ENCODE data around the gene MYOZ2. TPM values are rescaled to one million over a fixed set of nuclear protein-coding genes. Genes with fewer than 3 reads are reported as not detected.

MYOZ2 gene
- total RNA-seq, 2 donors from 2014 or later, result not detected

DNA sequence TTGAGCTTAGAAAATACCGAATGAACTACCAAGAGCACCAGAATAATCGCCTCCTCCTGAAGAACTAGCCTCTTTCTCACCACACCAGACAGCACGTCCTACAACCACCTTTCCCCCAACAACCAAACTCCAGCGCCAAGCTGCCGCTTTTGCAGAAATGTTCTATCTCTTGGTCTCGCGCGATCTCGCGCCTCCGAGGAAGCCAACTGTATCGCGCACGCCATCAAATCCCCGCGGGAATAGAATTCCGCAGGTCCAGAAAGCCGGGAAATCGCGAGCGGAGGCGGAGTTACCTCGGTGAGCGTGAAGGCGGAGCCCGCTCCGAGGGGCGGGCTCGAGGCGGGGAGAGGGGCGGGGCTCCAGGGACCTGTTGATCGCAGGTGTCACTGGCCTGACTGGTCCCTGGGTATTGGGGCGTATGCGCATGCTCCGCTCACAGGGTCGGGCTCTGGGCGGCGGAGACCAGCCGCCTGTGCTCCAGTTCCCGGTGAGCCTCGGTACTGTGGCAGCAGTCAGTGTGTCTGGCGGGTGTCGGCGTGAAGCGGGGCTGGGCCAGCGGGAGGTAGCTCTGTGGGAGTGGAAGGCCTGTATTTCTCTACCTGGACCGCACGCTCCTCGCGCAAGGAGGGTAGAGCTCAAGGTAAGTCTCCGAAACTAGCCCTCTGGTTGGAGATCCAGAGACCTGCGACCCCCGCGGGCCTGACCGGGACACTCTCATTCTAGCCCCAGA lies 76.8 kb downstream of the MYOZ2 start, which contains the start of gene USP53:
Gene USP53 (plus strand): TSS at position 480 of the 730 bp plus-strand sequence. CDS start 27,047 bp downstream, outside the sequence.
- peak within 1 kb of the TSS; percentile 82 for H3K27ac ChIP-seq (ENCODE audit: low read depth, low read length)
- TF ChIP-seq, protein P1, sequence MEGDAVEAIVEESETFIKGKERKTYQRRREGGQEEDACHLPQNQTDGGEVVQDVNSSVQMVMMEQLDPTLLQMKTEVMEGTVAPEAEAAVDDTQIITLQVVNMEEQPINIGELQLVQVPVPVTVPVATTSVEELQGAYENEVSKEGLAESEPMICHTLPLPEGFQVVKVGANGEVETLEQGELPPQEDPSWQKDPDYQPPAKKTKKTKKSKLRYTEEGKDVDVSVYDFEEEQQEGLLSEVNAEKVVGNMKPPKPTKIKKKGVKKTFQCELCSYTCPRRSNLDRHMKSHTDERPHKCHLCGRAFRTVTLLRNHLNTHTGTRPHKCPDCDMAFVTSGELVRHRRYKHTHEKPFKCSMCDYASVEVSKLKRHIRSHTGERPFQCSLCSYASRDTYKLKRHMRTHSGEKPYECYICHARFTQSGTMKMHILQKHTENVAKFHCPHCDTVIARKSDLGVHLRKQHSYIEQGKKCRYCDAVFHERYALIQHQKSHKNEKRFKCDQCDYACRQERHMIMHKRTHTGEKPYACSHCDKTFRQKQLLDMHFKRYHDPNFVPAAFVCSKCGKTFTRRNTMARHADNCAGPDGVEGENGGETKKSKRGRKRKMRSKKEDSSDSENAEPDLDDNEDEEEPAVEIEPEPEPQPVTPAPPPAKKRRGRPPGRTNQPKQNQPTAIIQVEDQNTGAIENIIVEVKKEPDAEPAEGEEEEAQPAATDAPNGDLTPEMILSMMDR (conservative IDR thresholded peaks at IDR 0.05), result no peak
- WGBS, 2 experiments (ENCODE audit: insufficient coverage in 1 of 2, insufficient read length in 1 of 2), result 0% methylated on average over 15 to 55 of the region's 55 CpGs
- peaks cover 41% of the 10 kb centered on the region for H3K4me1 Mint-ChIP-seq
- no peaks in the 10 kb centered on the region for H3K9me3 ChIP-seq (ENCODE audit: control insufficient read depth, low read length)
- H3K4me3 Mint-ChIP-seq, result peak within 1 kb of the TSS; percentile 91
- H3K4me1 ChIP-seq (ENCODE audit: control insufficient read depth, insufficient read depth, low read length), result peaks cover 6% of the 10 kb centered on the region
- H3K27me3 Mint-ChIP-seq (ENCODE audit: insufficient read depth), result no peaks in the 10 kb centered on the region
- peak within 1 kb of the TSS; percentile 98 for H3K9ac ChIP-seq (ENCODE audit: extremely low read depth, low read length, poor library complexity, severe bottlenecking)
- peaks cover 11% of the 10 kb centered on the region for H3K36me3 Mint-ChIP-seq (ENCODE audit: low read depth)
- peak within 1 kb of the TSS; percentile 100 for H3K27ac Mint-ChIP-seq
- peak within 1 kb of the TSS; percentile 90 for H3K4me3 ChIP-seq (ENCODE audit: low read length)
- no peaks in the 10 kb centered on the region for H3K27me3 ChIP-seq (ENCODE audit: control insufficient read depth, insufficient read depth, low read length, poor library complexity, severe bottlenecking)
- H3K36me3 ChIP-seq (ENCODE audit: control insufficient read depth, insufficient read depth, low read length), result peaks cover 17% of the 10 kb centered on the region
- DNase-seq, result peak; percentile 100
- H3K9me3 Mint-ChIP-seq, result no peaks in the 10 kb centered on the region

DNA sequence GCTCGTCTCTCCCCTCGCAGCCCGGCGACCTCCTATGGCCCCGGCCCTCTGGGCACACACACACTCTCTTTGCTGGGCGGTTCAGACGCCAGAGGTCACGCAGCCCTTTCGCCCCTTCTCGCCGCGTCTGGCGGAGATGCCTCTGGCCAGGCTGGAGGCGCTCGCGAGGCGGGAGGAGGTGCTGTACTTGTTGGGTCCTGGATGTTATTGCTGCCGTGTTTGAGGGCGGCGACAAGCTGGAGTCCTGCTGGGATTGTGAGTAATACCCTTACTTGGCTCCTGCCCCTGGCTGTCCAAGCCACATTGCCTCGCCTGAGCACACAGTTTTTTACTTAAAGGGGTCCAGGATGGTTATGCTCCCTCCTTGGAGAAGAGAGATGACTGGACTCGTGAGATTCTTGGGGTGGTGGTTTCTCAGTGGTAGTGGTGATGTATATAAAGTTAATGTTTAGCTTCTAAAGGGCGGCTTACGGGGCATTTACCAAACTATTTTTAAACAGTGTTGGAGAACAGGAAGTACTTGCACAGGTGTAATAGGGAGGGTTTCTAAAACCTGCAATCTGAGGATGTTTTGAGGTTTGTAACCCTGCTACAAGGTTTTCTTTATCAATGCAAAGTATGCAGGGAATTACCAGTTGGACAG lies 77.5 kb downstream of the MYOZ2 start:
- Histone ChIP-seq H3K27ac (ENCODE audit: low read depth, low read length) (peak overlapping the region; percentile 66), H3K9ac (ENCODE audit: extremely low read depth, low read length, poor library complexity, severe bottlenecking) (peak overlapping the region; percentile 98), H3K36me3 (ENCODE audit: control insufficient read depth, insufficient read depth, low read length) (peaks cover 24% of the 10 kb centered on the region), H3K4me3 (ENCODE audit: low read length) (peak overlapping the region; percentile 90), H3K4me1 (ENCODE audit: control insufficient read depth, insufficient read depth, low read length) (peaks cover 3% of the 10 kb centered on the region), H3K27me3 (ENCODE audit: control insufficient read depth, insufficient read depth, low read length, poor library complexity, severe bottlenecking) (no peaks in the 10 kb centered on the region), H3K9me3 (ENCODE audit: control insufficient read depth, low read length) (no peaks in the 10 kb centered on the region)
- TF ChIP-seq, protein P1 (conservative IDR thresholded peaks at IDR 0.05), result peak; percentile 59
- Mint-ChIP-seq H3K27me3 (ENCODE audit: insufficient read depth) (no peaks in the 10 kb centered on the region), H3K4me3 (peak overlapping the region; percentile 91), H3K9me3 (no peaks in the 10 kb centered on the region), H3K27ac (peak overlapping the region; percentile 100), H3K36me3 (ENCODE audit: low read depth) (peaks cover 17% of the 10 kb centered on the region), H3K4me1 (peaks cover 42% of the 10 kb centered on the region)
- peak; percentile 96 for DNase-seq
- WGBS, 2 experiments (ENCODE audit: insufficient coverage in 1 of 2, insufficient read length in 1 of 2), result 0% methylated on average over 5 to 24 of the region's 24 CpGs

DNA sequence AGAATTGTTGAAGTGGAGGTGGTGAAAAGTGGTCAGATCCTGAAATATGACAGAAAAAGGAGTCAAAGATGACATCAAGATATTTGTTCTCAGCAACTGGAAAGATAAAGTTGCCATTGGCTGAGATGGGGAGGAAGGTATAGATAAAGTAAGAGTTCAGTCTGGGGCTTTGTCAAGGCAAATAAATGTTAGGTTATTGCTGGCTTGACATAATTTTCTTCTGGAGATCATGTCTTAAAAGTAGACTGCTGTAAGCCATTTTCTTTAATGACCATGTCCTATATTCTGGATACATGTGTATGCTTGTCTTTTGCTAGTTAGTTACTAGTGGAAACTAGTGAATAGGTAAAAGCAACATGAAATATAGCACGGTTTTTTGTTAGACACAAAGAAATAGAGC lies 82.5 kb downstream of the MYOZ2 start:
- TF ChIP-seq, protein P1 (conservative IDR thresholded peaks at IDR 0.05), result no peak
- no peak for DNase-seq
- Histone ChIP-seq H3K4me3 (ENCODE audit: low read length) (no peak overlapping the region), H3K36me3 (ENCODE audit: control insufficient read depth, insufficient read depth, low read length) (peaks cover 69% of the 10 kb centered on the region), H3K27ac (ENCODE audit: low read depth, low read length) (no peak overlapping the region), H3K9me3 (ENCODE audit: control insufficient read depth, low read length) (peaks cover 17% of the 10 kb centered on the region), H3K9ac (ENCODE audit: extremely low read depth, low read length, poor library complexity, severe bottlenecking) (no peak overlapping the region), H3K27me3 (ENCODE audit: control insufficient read depth, insufficient read depth, low read length, poor library complexity, severe bottlenecking) (no peaks in the 10 kb centered on the region), H3K4me1 (ENCODE audit: control insufficient read depth, insufficient read depth, low read length) (no peaks in the 10 kb centered on the region)
- 100% methylated on average over 1 of the region's 1 CpG; no CpG with 5 or more reads in 1 of the 2 experiments for WGBS, 2 experiments (ENCODE audit: insufficient coverage in 1 of 2, insufficient read length in 1 of 2)
- peaks cover 4% of the 10 kb centered on the region for H3K9me3 Mint-ChIP-seq
- no peak overlapping the region for H3K27ac Mint-ChIP-seq
- H3K4me3 Mint-ChIP-seq, result no peak overlapping the region
- H3K27me3 Mint-ChIP-seq (ENCODE audit: insufficient read depth), result no peaks in the 10 kb centered on the region
- H3K36me3 Mint-ChIP-seq (ENCODE audit: low read depth), result peaks cover 58% of the 10 kb centered on the region
- peaks cover 17% of the 10 kb centered on the region for H3K4me1 Mint-ChIP-seq
